ENCODE data around the gene TSPAN32.
"Not testable (repeated sequence)": the region's sequence is repeated elsewhere in the genome, so short reads cannot be mapped to it uniquely, and the experiment has no call there.

TSPAN32 gene

GRCh38 chr11:2362414-2362813, 60.6 kb downstream of the TSPAN32 start (continued):
- TF ChIP-seq CSRNP3 (CRISPR knock-in tag; IDR thresholded peaks at IDR 0.05) (no peak), OSR1 (CRISPR knock-in tag; IDR thresholded peaks at IDR 0.05) (no peak), ZC3H10 (CRISPR knock-in tag; IDR thresholded peaks at IDR 0.05) (no peak), ZFP30 (CRISPR knock-in tag; IDR thresholded peaks at IDR 0.05) (no peak)
- TF ChIP-seq, protein P1, sequence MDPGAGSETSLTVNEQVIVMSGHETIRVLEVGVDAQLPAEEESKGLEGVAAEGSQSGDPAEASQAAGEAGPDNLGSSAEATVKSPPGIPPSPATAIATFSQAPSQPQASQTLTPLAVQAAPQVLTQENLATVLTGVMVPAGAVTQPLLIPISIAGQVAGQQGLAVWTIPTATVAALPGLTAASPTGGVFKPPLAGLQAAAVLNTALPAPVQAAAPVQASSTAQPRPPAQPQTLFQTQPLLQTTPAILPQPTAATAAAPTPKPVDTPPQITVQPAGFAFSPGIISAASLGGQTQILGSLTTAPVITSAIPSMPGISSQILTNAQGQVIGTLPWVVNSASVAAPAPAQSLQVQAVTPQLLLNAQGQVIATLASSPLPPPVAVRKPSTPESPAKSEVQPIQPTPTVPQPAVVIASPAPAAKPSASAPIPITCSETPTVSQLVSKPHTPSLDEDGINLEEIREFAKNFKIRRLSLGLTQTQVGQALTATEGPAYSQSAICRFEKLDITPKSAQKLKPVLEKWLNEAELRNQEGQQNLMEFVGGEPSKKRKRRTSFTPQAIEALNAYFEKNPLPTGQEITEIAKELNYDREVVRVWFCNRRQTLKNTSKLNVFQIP (CRISPR knock-in tag; IDR thresholded peaks at IDR 0.05; ENCODE audit: borderline replicate concordance, low read depth) = no peak

DNA sequence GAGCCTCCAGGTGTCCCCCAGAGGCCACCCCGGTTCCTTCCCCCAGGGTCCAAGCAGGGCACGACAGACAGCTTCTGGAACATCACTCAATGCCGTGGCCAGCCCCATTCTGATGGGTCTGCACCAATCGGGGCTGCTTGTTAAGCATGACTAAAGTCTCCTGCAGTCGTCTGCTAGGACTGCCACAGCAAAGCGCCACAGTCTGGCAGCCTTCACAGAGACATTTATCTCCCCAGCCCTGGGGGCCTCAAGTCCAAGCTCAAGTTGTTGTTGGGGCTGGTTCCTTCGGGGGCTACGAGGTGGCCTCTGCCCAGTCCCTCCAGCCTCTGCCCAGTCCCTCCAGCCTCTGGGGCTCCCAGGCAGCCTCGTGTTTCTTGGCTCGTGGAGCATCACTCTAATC, 61.3 kb downstream of the TSPAN32 start:
- no peak for TF ChIP-seq ZC3H10 (CRISPR knock-in tag; IDR thresholded peaks at IDR 0.05)
- no peak for TF ChIP-seq CSDC2 (CRISPR knock-in tag; IDR thresholded peaks at IDR 0.05)
- no peak for TF ChIP-seq RARB (CRISPR knock-in tag; IDR thresholded peaks at IDR 0.05)
- no peak for TF ChIP-seq TCF4 (CRISPR knock-in tag; IDR thresholded peaks at IDR 0.05; ENCODE audit: borderline replicate concordance)
- TF ChIP-seq ISL1 (CRISPR knock-in tag; IDR thresholded peaks at IDR 0.05) = no peak
- no peak for TF ChIP-seq ESRRG (CRISPR knock-in tag; IDR thresholded peaks at IDR 0.05)
- ATAC-seq = no peak

- no peak for ATAC-seq
- TF ChIP-seq ZNF70 (CRISPR knock-in tag; IDR thresholded peaks at IDR 0.05) (no peak), TCF4 (CRISPR knock-in tag; IDR thresholded peaks at IDR 0.05; ENCODE audit: borderline replicate concordance) (no peak), ZC3H10 (CRISPR knock-in tag; IDR thresholded peaks at IDR 0.05) (no peak), ZFP3 (CRISPR knock-in tag; IDR thresholded peaks at IDR 0.05) (no peak), ZNF565 (CRISPR knock-in tag; conservative IDR thresholded peaks at IDR 0.05; ENCODE audit: low read depth) (no peak), ESRRG (CRISPR knock-in tag; IDR thresholded peaks at IDR 0.05) (no peak), ZNF8 (CRISPR knock-in tag; IDR thresholded peaks at IDR 0.05) (no peak)
- TF ChIP-seq, protein P2, sequence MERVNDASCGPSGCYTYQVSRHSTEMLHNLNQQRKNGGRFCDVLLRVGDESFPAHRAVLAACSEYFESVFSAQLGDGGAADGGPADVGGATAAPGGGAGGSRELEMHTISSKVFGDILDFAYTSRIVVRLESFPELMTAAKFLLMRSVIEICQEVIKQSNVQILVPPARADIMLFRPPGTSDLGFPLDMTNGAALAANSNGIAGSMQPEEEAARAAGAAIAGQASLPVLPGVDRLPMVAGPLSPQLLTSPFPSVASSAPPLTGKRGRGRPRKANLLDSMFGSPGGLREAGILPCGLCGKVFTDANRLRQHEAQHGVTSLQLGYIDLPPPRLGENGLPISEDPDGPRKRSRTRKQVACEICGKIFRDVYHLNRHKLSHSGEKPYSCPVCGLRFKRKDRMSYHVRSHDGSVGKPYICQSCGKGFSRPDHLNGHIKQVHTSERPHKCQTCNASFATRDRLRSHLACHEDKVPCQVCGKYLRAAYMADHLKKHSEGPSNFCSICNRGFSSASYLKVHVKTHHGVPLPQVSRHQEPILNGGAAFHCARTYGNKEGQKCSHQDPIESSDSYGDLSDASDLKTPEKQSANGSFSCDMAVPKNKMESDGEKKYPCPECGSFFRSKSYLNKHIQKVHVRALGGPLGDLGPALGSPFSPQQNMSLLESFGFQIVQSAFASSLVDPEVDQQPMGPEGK (CRISPR knock-in tag; IDR thresholded peaks at IDR 0.05; ENCODE audit: borderline replicate concordance) = no peak
Measured at GRCh38 chr11:2363577-2364370, 62.0 kb downstream of the TSPAN32 start.

DNA sequence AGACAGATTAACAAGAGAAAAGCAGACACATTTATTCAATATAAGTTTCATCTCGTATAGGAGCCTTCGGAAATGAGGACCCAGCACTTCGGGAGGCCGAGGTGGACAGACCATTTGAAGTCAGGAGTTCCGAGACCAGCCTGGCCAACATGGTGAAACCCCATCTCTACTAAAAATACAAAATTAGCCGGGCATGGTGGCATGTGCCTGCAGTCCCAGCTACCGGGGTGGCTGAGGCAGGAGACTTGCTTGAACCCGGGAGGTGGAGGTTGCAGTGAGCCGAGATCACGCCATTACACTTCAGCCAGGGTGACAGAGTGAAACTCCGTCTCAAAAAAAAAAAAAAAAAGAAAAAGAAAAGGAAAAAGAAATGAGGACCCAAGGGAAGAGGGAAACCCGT, 62.6 kb downstream of the TSPAN32 start:
- ATAC-seq = not testable (repeated sequence)

GRCh38 chr11:2365571-2366210, 63.9 kb downstream of the TSPAN32 start:
- ATAC-seq = no peak; the same call in 1 of the 3 replicates
- TF ChIP-seq OSR1 (CRISPR knock-in tag; IDR thresholded peaks at IDR 0.05) = no peak
- TF ChIP-seq ZFP30 (CRISPR knock-in tag; IDR thresholded peaks at IDR 0.05) = no peak
- TF ChIP-seq ZNF70 (CRISPR knock-in tag; IDR thresholded peaks at IDR 0.05) = no peak
- TF ChIP-seq RARB (CRISPR knock-in tag; IDR thresholded peaks at IDR 0.05) = no peak
- TF ChIP-seq TCF4 (CRISPR knock-in tag; IDR thresholded peaks at IDR 0.05; ENCODE audit: borderline replicate concordance) = no peak
- no peak for TF ChIP-seq ZNF8 (CRISPR knock-in tag; IDR thresholded peaks at IDR 0.05)
- TF ChIP-seq PPARA (CRISPR knock-in tag; IDR thresholded peaks at IDR 0.05; ENCODE audit: borderline replicate concordance) = no peak
- no peak for TF ChIP-seq CSRNP3 (CRISPR knock-in tag; IDR thresholded peaks at IDR 0.05)
- no peak for TF ChIP-seq CSDC2 (CRISPR knock-in tag; IDR thresholded peaks at IDR 0.05)
- TF ChIP-seq, protein P2 (CRISPR knock-in tag; IDR thresholded peaks at IDR 0.05; ENCODE audit: borderline replicate concordance) = no peak
- TF ChIP-seq ARNTL (CRISPR knock-in tag; IDR thresholded peaks at IDR 0.05; ENCODE audit: borderline replicate concordance, low read depth) = no peak

Measured in SK-N-SH treated with all-trans-retinoic acid at 6 μM for 48 hours (cell line).